Activated T-cell treated with anti-CD3 and anti-CD28 coated beads, Interleukin-2, amount 50 U/mL, for 24 hours (primary cell): ENCODE measurements around the gene HS3ST3A1.

Experiments used
- DNase-seq: peaks from one replicate; pipeline ENCODE4 v3.0.0-alpha.2; 2020
- H3K27ac Mint-ChIP-seq: 2 replicates; pipeline ENCODE4 v1.8.0; 2020; ENCODE audit warnings: mild to moderate bottlenecking, mixed read lengths
- H3K27me3 Mint-ChIP-seq: 2 replicates; pipeline ENCODE4 v1.8.0; 2020; ENCODE audit warnings: mixed read lengths
- H3K36me3 Mint-ChIP-seq: 2 replicates; pipeline ENCODE4 v1.8.0; 2020; ENCODE audit warnings: low read depth, mixed read lengths
- H3K4me1 Mint-ChIP-seq: 2 replicates; pipeline ENCODE4 v1.8.0; 2020; ENCODE audit warnings: low read depth, mixed read lengths
- H3K4me3 Mint-ChIP-seq: 2 replicates; pipeline ENCODE4 v1.8.0; 2020; ENCODE audit warnings: mild to moderate bottlenecking, moderate library complexity, mixed read lengths
- H3K9me3 Mint-ChIP-seq: 2 replicates; pipeline ENCODE4 v1.8.0; 2020; ENCODE audit warnings: mixed read lengths

The HS3ST3A1 gene

DNA sequence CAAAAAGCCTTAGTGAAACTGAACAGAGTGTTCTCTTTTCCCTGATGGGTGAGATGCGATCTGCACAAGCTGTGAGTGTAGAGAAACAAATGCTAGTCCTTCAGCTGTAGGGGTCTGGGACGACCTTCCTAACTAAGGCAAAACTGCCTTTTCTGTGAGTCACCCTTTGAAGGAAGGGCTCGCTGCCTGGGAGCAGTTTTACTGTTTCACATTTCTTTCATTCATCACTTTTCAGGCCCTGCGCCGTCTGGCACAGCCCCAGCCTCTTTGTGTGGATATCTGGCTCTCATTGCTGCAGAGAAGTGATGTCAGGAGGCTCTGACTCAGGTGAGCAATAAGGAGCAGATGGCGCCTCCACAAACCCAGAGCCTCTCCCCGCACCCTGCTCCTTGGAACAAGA is 57.4 kb downstream of the HS3ST3A1 start:
- H3K4me3 Mint-ChIP-seq = no peak overlapping the region
- no peaks in the 10 kb centered on the region for H3K9me3 Mint-ChIP-seq
- no peak overlapping the region for H3K27ac Mint-ChIP-seq
- no peaks in the 10 kb centered on the region for H3K4me1 Mint-ChIP-seq
- no peaks in the 10 kb centered on the region for H3K36me3 Mint-ChIP-seq
- H3K27me3 Mint-ChIP-seq = peaks cover 42% of the 10 kb centered on the region
- no peak for DNase-seq

DNA sequence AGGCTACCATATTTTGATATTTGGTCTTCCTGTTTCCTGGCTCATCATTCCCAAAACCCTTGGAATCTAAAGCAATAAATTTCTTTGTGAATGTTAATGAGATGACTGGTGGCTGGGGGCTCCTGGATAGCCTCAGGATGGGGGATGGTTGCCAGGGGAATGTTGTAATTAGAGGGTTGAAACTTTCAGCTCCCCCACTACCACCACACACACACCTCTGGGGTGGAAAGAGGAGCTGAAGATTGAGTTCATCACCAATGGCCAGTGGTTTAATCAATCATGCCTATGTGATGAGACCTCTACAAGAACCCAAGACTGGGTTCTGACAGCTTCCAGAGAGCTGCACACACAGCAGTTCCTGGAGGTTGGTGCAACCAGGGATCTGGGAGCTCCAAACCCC is 59.1 kb downstream of the HS3ST3A1 start:
- DNase-seq = no peak
- Mint-ChIP-seq H3K9me3 (no peaks in the 10 kb centered on the region), H3K27ac (no peak overlapping the region), H3K36me3 (no peaks in the 10 kb centered on the region), H3K4me1 (no peaks in the 10 kb centered on the region), H3K4me3 (no peak overlapping the region), H3K27me3 (peaks cover 28% of the 10 kb centered on the region)

DNA sequence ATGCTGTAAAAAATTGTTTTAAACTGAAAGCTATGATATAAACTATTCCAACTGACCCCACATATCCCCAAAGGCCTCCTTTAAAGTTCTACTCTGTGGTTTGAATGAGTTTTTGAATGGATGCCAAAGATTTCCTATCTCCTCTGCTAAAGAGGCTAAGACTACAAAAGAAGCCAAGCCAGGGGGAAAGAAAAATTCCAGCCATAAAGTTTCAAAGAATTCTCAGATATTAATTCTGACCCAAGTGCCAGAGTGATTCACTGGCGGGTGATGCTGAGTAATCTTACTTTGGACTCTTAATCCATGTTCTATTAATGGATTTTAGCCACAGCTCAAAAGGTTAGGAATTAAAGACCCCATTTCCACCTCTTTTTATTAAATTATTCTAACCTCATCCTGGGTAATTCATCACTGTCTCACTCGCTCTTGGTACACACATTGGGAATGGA is 60.7 kb downstream of the HS3ST3A1 start:
- no peaks in the 10 kb centered on the region for H3K36me3 Mint-ChIP-seq
- H3K27ac Mint-ChIP-seq = no peak overlapping the region
- no peaks in the 10 kb centered on the region for H3K4me1 Mint-ChIP-seq
- DNase-seq = no peak
- H3K9me3 Mint-ChIP-seq = no peaks in the 10 kb centered on the region
- H3K4me3 Mint-ChIP-seq = no peak overlapping the region
- peaks cover 19% of the 10 kb centered on the region for H3K27me3 Mint-ChIP-seq

DNA sequence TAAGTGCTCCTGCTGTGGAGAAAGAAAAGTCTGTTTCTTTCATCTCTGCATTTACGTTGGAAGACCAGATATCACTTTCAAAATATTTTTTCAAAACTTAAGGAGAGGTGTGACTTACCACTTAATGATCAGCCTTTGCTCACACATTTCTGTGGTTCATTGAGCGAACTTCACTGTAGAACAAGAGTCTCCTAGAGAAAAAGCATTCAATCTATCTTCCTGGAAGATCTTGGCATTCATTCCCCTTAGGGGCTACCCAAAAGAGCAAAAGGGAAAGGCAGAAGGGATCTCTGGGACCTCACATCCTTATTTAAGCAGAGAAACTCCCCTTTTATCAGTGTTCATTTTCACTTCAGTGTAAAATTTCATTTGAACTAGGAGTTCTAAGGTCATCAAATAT is 61.2 kb downstream of the HS3ST3A1 start:
- Mint-ChIP-seq H3K4me3 (no peak overlapping the region), H3K27me3 (peaks cover 19% of the 10 kb centered on the region), H3K4me1 (no peaks in the 10 kb centered on the region), H3K27ac (no peak overlapping the region), H3K9me3 (no peaks in the 10 kb centered on the region), H3K36me3 (no peaks in the 10 kb centered on the region)
- DNase-seq = no peak

DNA sequence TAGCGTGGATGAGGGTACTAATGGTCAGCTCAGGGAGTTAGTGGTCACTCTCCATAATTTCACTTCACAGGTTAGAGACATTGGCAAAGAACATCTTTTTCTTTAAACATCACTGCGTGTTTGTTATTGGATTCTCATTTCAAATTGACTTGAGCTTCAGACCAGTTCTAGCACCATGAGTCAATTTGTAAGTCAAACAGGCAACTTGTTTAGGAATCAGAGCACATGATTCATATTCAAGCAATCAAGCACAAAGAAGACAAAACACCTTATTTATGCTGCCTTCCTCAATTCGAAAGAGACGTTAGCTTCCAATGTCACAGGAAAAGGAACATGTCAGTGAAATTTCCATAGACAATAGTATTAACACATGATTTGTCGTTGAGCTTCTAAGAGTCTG is 62.3 kb downstream of the HS3ST3A1 start:
- Mint-ChIP-seq H3K4me3 (no peak overlapping the region), H3K4me1 (no peaks in the 10 kb centered on the region)

DNA sequence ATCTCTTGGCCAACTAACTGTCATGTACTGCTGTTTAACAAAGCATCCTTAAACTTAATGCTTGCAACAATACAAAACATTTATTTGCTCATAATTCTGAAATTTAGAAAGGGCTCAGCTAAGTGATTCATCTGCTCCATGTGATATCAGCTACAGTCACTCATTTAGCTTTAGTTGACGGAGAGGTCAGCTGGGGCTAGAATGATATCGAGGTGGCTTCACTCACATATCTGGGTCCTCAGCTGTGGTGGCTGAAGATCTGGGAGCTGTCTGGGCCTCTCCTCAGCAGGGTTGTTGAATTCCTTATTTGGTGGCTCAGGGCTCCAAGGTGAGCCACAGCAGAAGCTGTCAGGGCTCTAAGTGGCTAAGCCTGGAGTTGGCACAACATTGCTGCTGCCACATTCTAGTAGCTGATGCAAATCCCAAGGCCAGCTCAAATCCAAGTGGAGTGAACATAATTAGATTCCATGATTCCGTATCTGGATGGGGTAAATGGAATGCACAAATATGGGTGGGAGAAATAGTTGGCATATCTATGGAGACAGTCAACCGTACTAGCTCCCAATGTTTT is 62.8 kb downstream of the HS3ST3A1 start:
- no peaks in the 10 kb centered on the region for H3K36me3 Mint-ChIP-seq
- H3K9me3 Mint-ChIP-seq = peaks cover 2% of the 10 kb centered on the region
- DNase-seq = no peak
- H3K27ac Mint-ChIP-seq = no peak overlapping the region
- no peaks in the 10 kb centered on the region for H3K4me1 Mint-ChIP-seq
- H3K4me3 Mint-ChIP-seq = no peak overlapping the region
- peaks cover 17% of the 10 kb centered on the region for H3K27me3 Mint-ChIP-seq

More for the DNA sequence above, 62.3 kb downstream of the HS3ST3A1 start:
- no peak overlapping the region for H3K27ac Mint-ChIP-seq
- no peak for DNase-seq
- peaks cover 15% of the 10 kb centered on the region for H3K27me3 Mint-ChIP-seq
- H3K9me3 Mint-ChIP-seq = no peaks in the 10 kb centered on the region
- H3K36me3 Mint-ChIP-seq = no peaks in the 10 kb centered on the region

DNA sequence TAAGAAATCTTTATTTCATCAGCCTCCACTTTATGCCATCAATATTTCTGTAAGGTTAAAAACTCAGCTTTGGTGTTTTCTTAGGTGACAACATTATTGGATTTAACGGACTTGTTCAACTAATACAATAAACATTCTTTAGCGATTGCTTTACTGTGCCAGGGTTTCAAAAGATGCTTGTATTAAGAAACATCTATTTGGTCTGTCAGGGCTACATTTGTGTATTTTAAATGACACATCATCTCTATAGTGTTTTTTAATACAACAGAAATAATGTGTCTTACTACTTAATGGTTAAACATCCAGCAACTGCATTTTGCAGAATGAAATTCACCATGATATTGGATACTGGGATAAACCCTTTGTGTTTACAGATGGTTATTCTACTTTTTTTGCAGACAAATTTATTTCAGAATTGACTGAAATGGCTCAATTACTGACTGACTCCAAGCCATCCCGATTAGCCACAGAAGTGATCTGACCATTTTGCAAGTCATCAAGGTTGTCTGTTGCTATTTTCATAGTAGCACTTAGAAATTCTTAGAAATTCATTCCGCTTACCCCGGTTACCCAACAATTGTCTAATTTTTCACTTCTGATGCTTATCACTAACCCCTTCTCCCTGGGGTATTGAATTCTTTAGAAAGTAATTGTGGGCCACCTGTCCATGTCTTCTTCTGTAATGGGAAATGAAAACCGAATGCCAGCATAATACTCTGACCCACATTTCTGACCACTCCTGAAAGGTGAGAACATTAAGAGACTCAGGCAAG is 63.7 kb downstream of the HS3ST3A1 start:
- Mint-ChIP-seq H3K27me3 (peaks cover 17% of the 10 kb centered on the region), H3K4me1 (no peaks in the 10 kb centered on the region), H3K36me3 (no peaks in the 10 kb centered on the region), H3K9me3 (peaks cover 3% of the 10 kb centered on the region), H3K27ac (no peak overlapping the region), H3K4me3 (no peak overlapping the region)
- DNase-seq = no peak

DNA sequence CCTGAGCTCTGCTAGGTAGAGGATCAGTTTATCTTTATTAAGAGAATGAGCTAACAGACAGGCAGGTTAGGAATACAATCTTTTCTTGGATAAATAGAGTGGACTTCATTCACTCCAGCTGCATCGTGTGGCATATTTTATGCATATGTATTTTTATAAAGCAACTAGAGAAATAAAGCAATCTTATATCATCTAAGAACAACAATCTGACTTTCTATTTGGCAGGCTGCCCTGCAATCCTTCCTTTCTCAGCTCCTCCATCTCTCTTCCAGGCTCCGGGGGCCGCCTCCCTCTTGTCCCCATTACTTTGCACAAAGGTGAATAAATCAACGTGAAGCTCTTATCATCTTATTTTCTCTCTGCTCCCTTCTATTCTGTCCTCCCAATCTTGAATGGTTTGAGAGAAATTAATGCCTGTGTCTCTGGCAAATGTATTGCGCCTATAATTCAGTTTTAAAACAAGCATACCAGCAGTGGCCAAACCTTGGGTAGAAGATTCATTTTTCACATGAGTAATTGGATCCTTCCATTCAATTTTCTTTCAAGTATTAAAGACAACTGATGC is 64.5 kb downstream of the HS3ST3A1 start:
- H3K4me1 Mint-ChIP-seq = no peaks in the 10 kb centered on the region
- DNase-seq = no peak
- H3K27ac Mint-ChIP-seq = no peak overlapping the region
- H3K4me3 Mint-ChIP-seq = no peak overlapping the region
- peaks cover 3% of the 10 kb centered on the region for H3K9me3 Mint-ChIP-seq
- peaks cover 22% of the 10 kb centered on the region for H3K27me3 Mint-ChIP-seq
- no peaks in the 10 kb centered on the region for H3K36me3 Mint-ChIP-seq

DNA sequence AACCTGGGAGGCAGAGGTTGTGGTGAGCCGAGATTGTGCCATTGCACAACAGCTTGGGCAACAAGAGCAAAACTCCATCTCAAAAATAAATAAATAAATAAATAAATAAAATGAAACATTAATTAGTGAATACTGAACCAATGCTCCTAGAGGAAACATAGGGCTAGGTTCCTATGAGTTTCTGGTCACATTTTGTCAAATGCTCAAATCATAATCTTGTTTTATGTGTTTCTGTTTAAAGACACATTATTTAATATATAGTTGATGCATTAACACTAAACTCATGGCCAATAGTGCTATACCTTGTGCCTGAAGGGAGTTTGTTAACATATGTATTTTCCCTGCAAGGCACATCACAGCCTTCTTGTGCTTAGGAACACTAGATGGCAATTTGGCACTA is 66.8 kb downstream of the HS3ST3A1 start:
- peaks cover 33% of the 10 kb centered on the region for H3K27me3 Mint-ChIP-seq

DNA sequence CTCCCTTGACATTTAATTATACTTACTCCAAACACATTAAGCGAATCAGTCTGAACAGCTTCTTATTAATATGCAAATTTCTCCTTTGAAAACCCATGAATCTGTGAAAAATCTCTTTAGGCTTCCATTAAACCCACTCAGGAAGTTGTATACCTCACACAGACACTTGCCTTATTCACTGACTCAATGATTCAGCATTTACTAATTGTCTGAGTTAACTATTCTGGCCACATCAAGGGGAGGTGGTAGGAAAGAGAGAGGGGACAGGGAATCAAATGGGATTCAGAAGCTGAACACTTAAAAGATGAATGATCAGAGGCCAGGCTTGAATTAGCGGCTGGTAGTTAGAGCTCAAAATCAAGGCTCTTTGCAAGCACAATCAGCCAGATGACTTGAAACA is 70.0 kb downstream of the HS3ST3A1 start:
- Mint-ChIP-seq H3K27me3 (peaks cover 41% of the 10 kb centered on the region), H3K9me3 (peaks cover 3% of the 10 kb centered on the region), H3K4me1 (no peaks in the 10 kb centered on the region), H3K27ac (no peak overlapping the region), H3K36me3 (no peaks in the 10 kb centered on the region), H3K4me3 (no peak overlapping the region)
- DNase-seq = no peak

More for the DNA sequence above, 66.8 kb downstream of the HS3ST3A1 start:
- Mint-ChIP-seq H3K4me3 (no peak overlapping the region), H3K27ac (no peak overlapping the region), H3K4me1 (no peaks in the 10 kb centered on the region), H3K9me3 (peaks cover 3% of the 10 kb centered on the region), H3K36me3 (no peaks in the 10 kb centered on the region)
- no peak for DNase-seq

DNA sequence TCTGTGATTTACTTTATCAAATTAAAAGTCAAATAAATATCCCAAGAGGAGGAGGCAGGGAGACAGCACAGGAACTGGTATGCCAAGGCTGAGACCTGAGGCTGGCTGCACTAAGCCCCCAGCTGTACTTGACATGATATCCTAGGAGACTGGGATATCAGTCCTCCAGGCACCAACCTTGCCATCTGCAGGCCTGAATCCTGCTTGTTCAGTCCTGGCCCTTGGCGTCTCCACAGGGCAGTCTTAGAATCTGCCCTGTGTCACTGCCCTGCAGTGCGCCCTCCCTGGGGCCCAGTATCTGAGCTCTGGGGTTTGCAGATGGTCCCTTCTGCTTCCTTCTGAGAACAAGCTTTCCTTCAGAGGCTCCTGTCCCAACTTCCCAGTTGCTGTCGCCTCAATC is 75.9 kb downstream of the HS3ST3A1 start:
- no peaks in the 10 kb centered on the region for H3K4me1 Mint-ChIP-seq
- no peak overlapping the region for H3K4me3 Mint-ChIP-seq
- no peak overlapping the region for H3K27ac Mint-ChIP-seq
- no peaks in the 10 kb centered on the region for H3K36me3 Mint-ChIP-seq
- no peak for DNase-seq
- peaks cover 23% of the 10 kb centered on the region for H3K27me3 Mint-ChIP-seq
- H3K9me3 Mint-ChIP-seq = no peaks in the 10 kb centered on the region

DNA sequence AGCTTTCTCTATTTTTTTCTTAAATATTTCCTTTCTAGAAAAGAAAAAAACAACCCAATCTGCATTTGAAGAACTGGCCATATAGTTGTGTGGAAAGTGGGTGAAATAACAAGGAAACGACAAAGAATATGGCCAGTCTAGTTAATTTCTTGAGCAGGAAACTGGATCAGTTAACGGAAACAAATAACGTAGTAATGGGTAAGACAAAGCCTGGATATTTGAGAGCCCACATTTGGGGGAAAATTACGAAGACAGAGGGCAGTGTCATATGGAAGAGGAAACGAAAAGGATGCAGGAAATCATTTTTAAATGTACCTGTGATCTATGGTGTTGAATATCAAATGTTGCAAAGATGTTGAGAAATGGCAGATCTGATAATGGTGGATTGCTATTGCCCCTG is 78.6 kb downstream of the HS3ST3A1 start:
- no peaks in the 10 kb centered on the region for H3K9me3 Mint-ChIP-seq
- H3K27me3 Mint-ChIP-seq = peaks cover 6% of the 10 kb centered on the region
- no peaks in the 10 kb centered on the region for H3K36me3 Mint-ChIP-seq
- no peak overlapping the region for H3K4me3 Mint-ChIP-seq
- no peak for DNase-seq
- H3K27ac Mint-ChIP-seq = no peak overlapping the region
- no peaks in the 10 kb centered on the region for H3K4me1 Mint-ChIP-seq

DNA sequence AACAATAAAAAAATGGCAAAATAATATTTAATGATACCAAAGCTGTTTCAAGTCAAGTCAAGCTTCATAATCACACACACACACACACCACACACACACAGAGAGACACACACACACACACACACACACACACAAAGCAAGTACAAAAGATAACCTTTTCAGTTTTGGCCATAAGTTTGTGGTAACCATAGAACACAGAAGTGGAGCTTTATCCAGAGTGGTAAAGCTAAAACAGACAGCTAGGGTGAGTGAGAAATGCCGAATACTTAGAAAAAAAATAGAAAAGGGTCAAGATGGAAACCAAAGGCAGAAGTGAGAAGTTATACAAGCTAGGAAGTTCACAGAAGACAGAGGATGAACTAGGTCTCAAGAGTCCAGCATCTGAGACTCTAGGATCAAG is 79.0 kb downstream of the HS3ST3A1 start:
- Mint-ChIP-seq H3K9me3 (no peaks in the 10 kb centered on the region), H3K27ac (no peak overlapping the region), H3K4me3 (no peak overlapping the region), H3K27me3 (peaks cover 5% of the 10 kb centered on the region), H3K36me3 (no peaks in the 10 kb centered on the region), H3K4me1 (no peaks in the 10 kb centered on the region)
- DNase-seq = no peak

DNA sequence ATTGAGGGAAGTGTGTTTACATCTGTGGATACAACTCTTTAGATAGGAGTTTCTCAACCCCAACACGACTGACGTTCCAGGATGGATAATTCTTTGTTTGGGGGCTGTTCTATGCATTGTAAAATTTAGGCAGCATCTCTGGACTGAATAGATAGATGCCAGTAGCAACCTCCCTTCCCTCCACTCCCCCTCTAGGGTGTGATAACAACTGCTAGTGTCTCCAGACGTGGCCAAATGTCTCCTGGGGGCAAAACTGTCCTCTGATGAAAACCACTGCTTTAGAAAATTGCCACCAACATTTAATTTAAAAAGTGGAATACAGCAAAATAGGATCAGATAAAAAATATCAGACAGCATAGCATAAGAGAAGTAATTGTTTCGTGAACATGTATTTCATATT is 79.9 kb downstream of the HS3ST3A1 start:
- Mint-ChIP-seq H3K9me3 (no peaks in the 10 kb centered on the region), H3K27ac (no peak overlapping the region), H3K36me3 (no peaks in the 10 kb centered on the region), H3K27me3 (peaks cover 5% of the 10 kb centered on the region), H3K4me3 (no peak overlapping the region), H3K4me1 (no peaks in the 10 kb centered on the region)
- no peak for DNase-seq

DNA sequence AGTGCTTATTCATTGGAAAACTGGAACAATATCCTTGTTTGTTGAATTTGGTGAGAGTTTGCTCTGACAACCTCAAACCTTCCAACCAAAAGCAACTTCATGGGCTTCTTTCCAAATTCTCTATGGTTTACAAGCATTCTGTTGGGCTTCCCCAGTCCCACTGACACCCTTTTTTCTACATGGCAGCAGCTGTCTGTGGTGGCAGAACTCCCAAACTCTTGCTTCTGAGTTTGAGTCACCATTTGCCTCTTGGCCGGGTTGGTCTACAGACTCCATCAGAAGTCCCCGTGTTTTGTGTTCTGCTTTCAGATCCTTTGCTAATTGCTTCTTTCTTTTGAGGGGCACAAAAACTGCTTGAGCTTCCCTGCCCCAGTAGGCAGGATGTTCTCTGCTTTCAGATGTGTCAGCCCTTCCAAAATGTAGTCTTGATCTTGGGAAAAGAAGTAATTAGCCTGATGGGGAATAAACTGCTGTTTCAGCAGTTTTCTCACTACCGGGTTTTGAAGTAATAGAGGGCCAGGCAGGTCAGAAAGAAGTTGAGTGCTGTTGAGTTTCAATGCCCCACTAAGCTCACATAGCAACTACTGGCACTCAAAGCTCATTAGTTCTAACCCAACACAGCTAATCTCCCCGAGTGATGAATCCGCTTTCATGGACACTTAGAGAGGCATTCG is 80.7 kb downstream of the HS3ST3A1 start:
- no peak overlapping the region for H3K4me3 Mint-ChIP-seq
- no peaks in the 10 kb centered on the region for H3K9me3 Mint-ChIP-seq
- peaks cover 4% of the 10 kb centered on the region for H3K27me3 Mint-ChIP-seq
- no peak overlapping the region for H3K27ac Mint-ChIP-seq
- H3K36me3 Mint-ChIP-seq = no peaks in the 10 kb centered on the region
- DNase-seq = no peak
- H3K4me1 Mint-ChIP-seq = no peaks in the 10 kb centered on the region
